ENCODE data around the gene CELF1.

The CELF1 gene

DNA sequence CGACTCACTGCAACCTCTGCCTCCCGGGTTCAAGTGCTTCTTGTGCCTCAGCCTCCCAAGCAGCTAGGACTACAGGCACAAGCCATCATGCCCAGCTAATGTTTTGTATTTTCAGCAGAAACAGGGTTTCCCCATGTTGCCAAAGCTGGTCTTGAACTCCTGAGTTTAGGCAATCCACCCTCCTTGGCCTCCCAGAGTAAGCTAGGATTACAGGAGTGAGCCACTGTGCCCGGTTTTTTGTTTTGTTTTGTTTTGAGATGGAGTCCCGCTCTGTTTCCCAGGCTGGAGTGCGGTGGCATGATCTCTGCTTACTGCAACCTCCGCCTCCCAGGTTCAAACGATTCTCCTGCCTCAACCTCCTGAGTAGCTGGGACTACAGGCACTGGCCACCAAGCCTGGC, 41.0 kb downstream of the CELF1 start:
- DNase-seq (ENCODE audit: extremely low read depth in 1 of 2, low read depth in 1 of 2) = no peak

DNA sequence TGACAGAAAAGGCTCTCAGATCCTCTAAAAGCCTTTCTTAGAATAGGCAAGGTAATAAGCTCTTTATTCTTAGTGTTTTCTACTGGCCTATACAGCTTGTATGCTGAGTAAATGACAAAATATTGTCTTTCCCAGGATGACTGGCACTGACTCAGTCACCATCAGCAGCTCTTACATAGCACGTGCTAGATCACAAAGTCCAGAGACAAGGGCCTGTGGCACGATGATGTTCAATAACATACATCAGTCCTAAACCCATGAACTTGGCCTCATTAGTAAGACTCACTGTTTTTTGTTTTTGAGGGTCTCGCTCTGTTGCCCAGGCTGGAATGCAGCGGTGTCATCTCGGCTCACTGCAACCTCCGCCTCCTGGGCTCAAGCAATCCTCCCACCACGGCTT, 42.7 kb downstream of the CELF1 start:
- no peak for DNase-seq (ENCODE audit: extremely low read depth in 1 of 2, low read depth in 1 of 2)

DNA sequence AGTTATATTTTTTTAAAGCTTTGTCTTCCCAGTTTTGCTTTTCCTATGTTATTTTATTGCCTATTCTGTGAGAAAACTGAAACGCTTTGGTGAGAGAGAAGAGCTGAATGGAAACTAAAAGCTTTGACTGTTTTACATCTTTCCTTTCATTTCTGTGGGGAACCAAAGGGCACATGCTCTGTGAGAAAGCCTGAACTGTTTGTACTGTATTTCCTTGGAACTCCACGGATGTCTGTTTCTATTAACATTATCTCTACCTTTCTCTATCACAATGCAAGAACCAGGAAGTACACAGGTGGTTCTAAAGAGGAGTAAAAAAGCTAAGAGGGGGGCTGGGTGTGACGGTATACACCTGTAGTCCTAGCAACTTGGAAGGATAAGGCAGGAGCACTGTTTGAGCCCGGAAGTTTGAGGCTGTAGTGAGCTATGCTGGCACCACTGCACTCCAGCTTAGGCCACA, 43.8 kb downstream of the CELF1 start:
- no peak for DNase-seq (ENCODE audit: extremely low read depth in 1 of 2, low read depth in 1 of 2)

DNA sequence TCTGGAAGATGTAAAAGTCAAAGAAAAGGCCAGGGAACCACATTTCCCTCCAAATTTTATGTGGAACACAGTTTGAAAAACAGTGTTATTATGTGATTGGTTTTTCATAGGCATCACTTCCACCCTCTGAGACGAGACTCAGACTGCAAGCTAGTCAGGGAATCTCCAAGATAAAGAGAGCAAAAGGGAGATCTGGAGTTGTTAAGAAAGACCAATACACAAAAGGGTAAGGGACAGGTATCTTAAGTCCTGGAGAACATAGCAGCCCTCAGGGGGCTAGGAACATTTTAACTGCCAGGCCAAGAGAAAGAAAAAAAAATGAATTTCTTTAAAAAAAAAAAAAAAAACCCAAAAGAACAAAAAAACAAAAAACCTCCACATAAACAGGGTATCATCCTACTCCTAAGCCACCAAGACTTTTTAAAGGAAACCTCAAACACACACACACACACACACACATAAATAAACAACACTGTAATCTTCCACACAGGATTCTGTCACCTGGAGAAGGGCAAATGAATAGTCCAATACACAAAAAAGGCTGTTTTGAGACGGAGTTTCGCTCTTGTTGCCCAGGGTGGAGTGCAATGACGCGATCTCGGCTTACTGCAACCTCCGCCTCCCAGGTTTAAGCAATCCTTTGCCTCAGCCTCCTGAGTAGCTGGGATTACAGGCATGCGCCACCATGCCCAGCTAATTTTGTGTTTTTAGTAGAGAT, 44.5 kb downstream of the CELF1 start:
- no peak for DNase-seq (ENCODE audit: extremely low read depth in 1 of 2, low read depth in 1 of 2)

DNA sequence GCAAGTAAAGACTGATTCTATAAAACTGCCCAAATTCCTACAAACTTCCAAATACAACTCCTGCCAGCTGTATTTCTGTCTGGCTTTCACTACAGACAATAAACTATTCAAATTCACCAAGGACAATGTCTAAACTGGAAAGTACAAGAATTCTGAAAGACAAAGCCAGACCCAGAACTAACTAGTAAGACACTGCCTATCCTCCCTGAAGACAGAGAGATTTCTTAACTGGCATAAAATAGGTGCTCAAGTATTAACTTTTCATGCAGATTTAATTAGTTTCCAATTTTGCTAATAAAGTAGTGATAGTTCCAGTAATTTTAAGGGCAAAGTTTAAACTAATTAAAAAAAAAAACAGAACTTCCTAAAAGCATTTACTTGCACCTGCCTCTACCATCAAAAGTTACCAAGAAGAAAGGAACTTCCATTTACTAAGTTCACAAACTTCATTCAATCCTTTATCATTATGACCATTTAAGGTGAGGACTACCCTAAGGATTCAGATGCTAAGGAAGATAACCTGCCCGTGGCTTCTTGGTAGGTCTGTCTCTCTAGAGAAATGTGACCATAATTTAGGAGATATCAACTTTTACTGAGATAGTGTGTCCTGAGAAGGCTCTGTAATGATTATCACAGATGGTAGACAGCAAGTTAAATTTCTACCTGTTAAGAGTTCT, 45.2 kb downstream of the CELF1 start:
- no peak for DNase-seq (ENCODE audit: extremely low read depth in 1 of 2, low read depth in 1 of 2)

DNA sequence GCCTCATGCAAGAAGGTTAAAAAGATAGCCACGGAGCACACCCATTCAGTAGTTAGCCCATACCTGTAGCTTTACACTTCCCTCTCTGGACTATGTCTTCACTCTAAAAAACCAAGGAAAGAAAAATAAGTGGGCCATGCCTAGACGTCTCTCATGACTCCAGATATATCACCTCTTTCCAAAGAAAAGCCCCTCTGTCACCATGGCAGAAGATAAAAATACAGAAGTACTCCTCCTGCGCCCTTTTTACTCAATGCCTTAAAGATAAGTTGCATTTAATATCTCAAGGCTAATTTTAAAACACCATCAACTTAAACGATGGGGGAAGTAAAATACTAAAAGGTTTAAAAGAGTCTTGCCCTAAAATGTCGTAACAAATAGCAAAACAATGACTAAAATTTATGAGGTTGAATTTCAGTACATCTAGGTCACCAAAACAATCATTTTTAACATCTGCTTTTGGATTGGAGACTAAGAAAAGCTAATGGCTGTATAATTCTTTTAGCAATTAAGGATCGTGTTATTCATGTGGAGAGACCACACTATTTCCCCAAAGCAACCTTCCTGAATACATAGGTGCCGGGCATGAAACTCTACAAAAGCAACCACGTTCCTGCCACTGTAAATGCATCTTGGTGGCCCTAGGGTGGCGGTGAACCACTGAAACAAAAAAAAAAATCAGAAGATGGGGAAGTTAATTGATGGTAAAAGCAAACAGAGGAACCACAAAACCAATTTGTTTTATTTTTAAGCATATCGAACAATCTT, 46.0 kb downstream of the CELF1 start:
- no peak for DNase-seq (ENCODE audit: extremely low read depth in 1 of 2, low read depth in 1 of 2)

DNA sequence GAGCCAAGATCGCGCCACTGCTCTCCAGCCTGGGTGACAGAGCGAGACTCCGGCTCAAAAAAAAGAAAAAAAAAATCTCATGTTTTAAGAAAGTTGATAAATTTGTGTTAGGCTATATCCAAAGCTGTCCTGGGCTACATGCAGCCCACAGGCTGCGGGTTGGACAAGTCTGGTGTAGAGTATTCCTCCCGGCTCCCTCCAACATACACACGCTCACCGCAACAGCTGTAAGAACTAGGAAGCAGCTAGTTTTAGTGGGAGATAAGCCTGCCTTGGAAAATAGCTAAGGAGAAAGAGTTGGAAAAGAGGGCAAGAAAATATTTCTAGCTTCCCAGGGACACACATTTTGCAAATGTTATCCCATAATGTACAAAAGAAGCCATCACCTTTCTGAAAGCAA, 46.6 kb downstream of the CELF1 start:
- no peak for DNase-seq (ENCODE audit: extremely low read depth in 1 of 2, low read depth in 1 of 2)

DNA sequence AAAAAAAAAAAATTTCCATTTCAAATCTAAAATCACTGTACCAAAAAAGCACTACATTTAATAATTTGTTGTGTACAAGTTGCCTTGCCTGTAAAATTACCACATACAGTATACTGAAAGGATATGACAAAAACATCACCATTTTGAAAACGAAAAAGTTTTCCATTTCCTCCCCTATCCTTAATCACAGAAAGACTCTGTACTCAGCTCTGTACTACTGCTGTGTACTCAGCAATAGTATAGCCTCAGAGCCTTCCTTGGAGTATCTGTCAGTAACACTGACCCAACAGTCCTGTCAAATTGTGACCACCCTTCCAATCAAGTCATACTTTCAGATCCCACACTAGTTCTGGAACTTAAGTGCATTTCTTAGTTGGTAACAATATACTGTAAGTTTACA, 48.0 kb downstream of the CELF1 start:
- no peak for DNase-seq (ENCODE audit: extremely low read depth in 1 of 2, low read depth in 1 of 2)

DNA sequence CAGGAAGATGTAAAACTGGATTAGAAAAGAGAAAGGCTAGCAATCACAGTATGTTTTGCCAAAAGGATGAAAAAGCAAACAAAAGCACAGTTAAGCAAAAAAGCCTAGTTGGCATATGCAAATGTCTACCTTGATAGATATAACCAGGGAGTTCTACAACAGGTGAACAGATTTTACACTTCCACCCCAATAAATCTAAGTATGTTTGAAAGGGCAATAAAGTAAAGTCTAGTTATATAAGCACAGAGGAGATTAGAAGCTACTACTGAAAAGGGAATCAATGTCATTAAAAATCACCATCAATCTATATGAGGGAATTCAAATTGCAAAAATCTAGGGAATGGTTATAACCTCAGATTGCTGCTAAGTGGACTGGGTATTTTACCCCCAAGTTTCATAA, 49.7 kb downstream of the CELF1 start:
- DNase-seq (ENCODE audit: extremely low read depth in 1 of 2, low read depth in 1 of 2) = no peak

DNA sequence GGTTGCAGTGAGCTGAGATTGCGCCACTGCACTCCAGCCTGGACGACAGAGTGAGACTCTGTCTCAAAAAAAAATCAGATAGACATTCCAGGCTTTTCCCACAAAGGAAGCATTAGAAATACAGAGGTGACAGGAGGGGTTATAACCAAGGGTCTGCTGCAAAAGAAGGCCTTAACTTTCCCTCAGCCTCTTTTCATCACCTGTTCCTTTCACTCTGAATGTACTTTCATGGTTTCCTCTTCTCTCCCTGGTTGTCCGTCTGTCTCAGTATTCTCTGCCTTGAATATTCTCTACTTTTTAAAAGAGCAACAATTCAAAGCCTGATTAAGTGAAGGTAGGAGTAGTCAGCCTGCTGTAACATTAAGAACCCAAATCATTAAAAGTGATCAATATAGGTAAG, 50.2 kb downstream of the CELF1 start:
- DNase-seq (ENCODE audit: extremely low read depth in 1 of 2, low read depth in 1 of 2) = no peak

DNA sequence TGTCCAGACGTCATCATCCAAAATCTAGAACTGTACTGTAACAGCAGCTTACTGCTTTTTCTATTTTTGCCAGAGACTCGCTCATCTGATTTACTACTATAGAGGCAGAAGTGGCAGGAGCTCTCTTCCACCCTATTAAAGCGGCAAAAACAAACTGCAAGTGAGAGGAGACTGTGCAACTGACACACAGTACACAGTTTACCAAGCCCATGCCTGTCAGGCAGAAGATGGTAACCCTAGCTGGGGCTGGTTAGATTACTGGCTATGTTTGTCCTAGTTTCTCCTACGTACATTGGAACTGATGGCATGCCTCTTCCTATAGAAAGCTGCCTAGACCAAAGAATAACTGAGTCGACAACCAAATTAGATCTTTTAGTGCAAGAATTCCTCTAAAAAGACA, 51.8 kb downstream of the CELF1 start:
- no peak for DNase-seq (ENCODE audit: extremely low read depth in 1 of 2, low read depth in 1 of 2)

DNA sequence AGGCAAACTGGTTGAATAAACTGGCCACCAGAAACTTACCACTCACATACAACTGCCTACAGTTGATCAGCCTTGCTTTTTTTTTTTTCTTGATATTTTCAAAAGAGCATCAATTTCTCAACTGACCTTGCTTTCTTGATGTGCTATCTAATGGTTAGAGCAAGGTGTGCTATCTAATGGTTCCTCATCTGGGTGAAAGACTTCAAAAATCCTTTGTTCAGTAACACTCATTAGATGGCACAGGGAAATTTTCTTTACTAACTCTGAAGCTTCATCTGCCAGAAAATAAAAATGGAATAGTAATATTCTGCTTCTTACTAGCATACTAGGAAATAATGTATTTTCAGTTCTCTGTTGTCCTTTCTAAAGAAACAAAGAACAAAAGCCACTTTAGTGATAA, 52.8 kb downstream of the CELF1 start:
- no peak for DNase-seq (ENCODE audit: extremely low read depth in 1 of 2, low read depth in 1 of 2)

DNA sequence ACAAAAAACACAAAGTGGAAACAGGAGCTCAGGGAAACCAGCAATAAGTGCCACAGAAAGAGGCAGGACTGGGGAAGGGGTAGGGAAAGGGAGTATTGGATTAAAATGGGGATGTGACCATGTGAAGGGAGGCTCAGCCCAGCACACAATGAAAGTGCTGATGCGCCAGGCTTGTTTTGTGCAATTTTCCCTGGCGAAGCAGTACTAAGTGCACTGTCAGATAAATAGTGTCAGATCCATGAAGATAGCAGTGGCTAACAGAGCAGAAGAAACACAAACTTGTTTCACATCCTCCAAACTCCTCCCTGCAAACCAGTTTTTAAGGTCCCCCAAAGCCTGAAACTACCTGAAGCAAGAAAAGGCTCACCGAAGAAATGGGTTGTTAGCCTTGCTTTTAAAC, 53.3 kb downstream of the CELF1 start:
- no peak for DNase-seq (ENCODE audit: extremely low read depth in 1 of 2, low read depth in 1 of 2)

DNA sequence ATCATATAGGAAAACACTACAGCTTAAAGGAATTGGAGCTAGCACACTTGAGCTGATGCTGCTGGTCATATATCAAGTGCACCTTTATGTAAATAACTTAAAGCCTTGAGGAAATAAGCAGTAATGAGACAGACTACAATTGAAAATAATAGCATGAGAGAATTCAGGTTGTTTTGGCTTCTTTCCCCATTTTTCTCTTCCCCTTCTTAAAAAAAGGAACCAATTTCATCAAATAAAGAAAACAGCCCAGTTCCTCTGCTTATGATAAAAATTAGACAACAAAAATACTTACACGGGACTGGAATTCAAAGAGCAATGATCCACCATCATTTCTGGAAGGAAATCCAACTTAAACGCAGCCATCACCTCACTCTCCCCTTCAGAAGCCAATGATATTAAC, 53.8 kb downstream of the CELF1 start:
- no peak for DNase-seq (ENCODE audit: extremely low read depth in 1 of 2, low read depth in 1 of 2)

DNA sequence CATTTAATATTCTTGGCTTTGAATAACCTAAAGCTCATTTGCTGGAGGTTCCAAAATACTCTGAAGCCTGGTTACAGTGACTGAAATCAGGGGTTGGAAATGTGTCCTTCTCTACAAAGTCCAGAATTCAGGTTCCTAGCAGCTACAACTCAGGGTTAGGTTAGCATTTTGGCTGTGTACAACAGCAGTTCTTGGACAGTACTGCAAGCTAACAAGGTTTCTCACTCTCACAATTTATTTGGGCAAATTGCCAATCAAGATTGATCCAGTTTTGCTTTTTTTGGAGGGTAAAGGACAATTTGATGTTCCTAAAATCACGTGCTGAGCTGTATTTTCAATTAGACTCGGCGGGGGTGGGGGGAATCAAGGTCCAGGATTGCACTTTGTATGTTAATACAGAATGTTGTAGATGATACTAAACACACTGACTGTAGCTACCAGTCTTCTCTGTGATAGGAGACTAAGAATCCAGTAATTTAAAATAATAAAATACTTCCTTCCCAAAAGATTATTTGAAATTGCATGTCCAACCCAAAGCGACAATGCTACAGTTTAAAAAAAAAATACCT, 54.3 kb downstream of the CELF1 start:
- no peak for DNase-seq (ENCODE audit: extremely low read depth in 1 of 2, low read depth in 1 of 2)

DNA sequence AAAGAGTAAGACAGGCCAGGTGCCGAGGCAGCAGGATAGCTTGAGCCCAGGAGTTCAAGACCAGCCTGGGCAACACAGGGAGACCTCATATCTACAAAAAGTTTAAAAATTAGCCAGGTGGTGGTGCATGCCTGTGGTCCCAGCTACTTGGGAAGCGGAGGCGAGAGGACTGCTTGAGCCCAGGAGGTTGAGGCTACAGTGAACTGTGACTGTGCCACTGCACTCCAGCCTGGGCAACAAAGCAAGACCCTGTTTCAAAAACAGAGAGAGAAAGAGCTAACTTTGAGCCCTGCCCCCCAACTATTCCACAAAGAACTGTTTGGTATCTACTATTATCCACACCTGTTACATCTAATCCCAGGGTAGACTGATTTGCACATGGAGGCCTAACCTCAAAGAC, 54.8 kb downstream of the CELF1 start:
- DNase-seq (ENCODE audit: extremely low read depth in 1 of 2, low read depth in 1 of 2) = no peak

DNA sequence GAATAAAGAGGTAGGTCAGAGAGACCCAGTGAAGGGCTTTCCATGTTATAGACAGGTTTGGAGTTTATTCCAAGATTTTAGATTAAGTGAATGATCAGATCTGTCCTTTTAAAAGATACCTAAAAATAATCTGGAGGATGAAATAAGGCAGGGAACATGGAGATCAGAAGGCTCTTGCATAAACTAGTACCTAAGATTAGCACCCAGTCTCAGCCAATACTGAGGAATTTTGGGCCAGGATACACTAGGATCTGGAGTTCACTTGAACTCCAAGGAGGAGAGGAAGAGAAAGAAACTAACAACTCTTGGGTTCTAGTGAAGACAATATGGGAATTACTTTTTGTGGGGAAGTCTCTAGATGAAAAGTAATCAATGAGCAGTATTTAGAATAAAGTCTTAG, 56.1 kb downstream of the CELF1 start:
- no peak for DNase-seq (ENCODE audit: extremely low read depth in 1 of 2, low read depth in 1 of 2)

DNA sequence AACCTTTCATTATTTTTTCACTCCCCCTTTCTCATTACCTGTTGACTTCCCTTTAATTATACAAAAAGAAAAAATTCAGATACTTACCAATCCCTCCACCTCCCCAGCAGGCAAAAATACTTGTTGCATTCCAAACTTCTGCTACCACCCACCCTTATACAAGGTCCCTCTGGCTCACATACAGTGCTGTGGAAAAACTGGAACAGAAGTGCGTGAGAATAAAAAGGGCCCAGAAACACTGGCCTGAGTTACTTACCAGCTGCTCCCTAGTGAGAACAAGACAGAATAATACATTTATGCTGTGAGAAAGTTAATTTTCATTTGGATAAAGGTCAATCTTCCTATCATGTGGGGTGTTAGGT, 57.1 kb downstream of the CELF1 start:
- DNase-seq (ENCODE audit: extremely low read depth in 1 of 2, low read depth in 1 of 2) = no peak

DNA sequence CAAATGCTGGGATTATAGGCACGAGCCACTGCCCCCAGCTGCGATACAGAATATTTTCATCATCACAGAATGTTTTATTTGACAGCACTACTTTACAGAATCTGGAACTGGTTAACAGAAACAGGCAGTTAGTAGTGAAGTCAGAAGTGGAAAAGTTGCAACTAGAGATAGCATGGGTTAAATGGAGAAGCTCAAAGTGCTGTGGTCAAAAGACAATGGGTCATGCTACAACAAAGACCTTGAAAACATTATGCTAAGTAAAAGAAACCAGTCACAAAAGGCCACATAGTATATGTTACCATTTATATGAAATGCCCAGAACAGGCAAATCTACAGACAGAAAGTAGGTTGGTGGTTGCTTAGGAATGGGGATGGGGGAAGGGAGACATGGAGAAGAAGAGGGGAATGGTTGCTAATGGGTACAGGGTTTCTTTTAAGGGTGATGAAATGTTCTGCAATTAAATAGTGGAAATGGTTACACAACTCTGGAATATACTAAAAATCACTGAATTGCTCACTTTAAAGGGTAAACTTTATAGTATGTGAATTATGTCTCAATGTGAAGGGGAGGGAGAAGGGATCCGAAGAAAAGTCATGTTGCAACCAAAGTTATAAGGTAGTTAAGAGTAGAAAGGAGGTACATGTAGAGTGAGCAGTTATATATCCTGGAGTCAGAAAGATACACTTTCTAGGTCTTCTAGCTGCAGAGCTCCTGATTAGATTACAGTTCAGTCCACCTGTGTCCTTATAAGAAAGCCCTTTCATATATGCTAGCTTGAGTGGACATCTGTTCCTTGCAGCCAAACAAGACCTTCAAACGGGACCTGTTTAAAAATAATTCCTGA, 57.7 kb downstream of the CELF1 start:
- no peak for DNase-seq (ENCODE audit: extremely low read depth in 1 of 2, low read depth in 1 of 2)

DNA sequence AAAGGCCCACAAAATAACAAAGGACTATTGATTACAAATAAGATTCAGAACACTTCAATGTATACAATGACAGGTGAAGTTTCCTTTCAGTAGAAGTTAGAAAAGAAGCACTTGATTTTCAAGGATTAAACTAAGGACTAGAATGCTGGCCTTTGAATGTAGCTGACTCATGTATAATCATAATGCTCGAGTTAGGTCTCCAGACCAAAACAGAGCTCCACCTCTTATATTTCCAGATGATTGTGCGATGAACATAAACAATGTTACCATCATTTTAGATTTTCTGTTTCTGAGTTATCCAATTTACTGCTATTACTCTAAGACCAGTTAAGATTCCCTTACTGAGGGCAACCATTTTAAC, 63.6 kb downstream of the CELF1 start:
- no peak for DNase-seq (ENCODE audit: extremely low read depth in 1 of 2, low read depth in 1 of 2)

All from stimulated activated CD8-positive, alpha-beta memory T cell treated with anti-CD3 and anti-CD28 coated beads, Interleukin-7, amount 100 ng/mL, for 48 hours (primary cell).